GM19328 (cell line): ENCODE measurements around the gene PRRX1.

Experiments used
- ATAC-seq: cut with Tn5 transposase; IDR thresholded peaks from one replicate; pipeline ENCODE4 v1.9.1; 2021; ENCODE audit warnings: mild to moderate bottlenecking, moderate library complexity; ENCODE audit not compliant: unreplicated experiment

PRRX1 gene

GRCh38 chr1:170664093-170664827 lies at the start of gene PRRX1:
PRRX1 (plus strand) TSS chr1:170664131; CDS start chr1:170664219, 88 bp downstream.
- ATAC-seq = no peak

GRCh38 chr1:170617591-170618330 lies 46.2 kb upstream of the PRRX1 start:
- no peak for ATAC-seq

GRCh38 chr1:170618421-170618820 lies 45.5 kb upstream of the PRRX1 start:
- ATAC-seq = no peak

- ATAC-seq = no peak
Measured at GRCh38 chr1:170619241-170620028, 44.5 kb upstream of the PRRX1 start.

GRCh38 chr1:170620164-170620563 lies 43.8 kb upstream of the PRRX1 start:
- no peak for ATAC-seq

- no peak for ATAC-seq
Measured at GRCh38 chr1:170623171-170623570, 40.8 kb upstream of the PRRX1 start.

GRCh38 chr1:170624146-170624545 lies 39.8 kb upstream of the PRRX1 start:
- ATAC-seq = no peak

GRCh38 chr1:170630977-170631376 lies 33.0 kb upstream of the PRRX1 start:
- no peak for ATAC-seq

- no peak for ATAC-seq
Measured at GRCh38 chr1:170634293-170634692, 29.6 kb upstream of the PRRX1 start.

- no peak for ATAC-seq
Measured at GRCh38 chr1:170634824-170635410, 29.0 kb upstream of the PRRX1 start.

- ATAC-seq = no peak
Measured at GRCh38 chr1:170640581-170640980, 23.4 kb upstream of the PRRX1 start.

- no peak for ATAC-seq
Measured at GRCh38 chr1:170657275-170657853, 6.6 kb upstream of the PRRX1 start.

GRCh38 chr1:170659399-170660035 lies 4.4 kb upstream of the PRRX1 start:
- ATAC-seq = no peak

GRCh38 chr1:170660281-170660713 lies 3.6 kb upstream of the PRRX1 start:
- no peak for ATAC-seq

- ATAC-seq = no peak
Measured at GRCh38 chr1:170660871-170661645, 2.9 kb upstream of the PRRX1 start.

GRCh38 chr1:170661646-170662411 lies 2.1 kb upstream of the PRRX1 start:
- ATAC-seq = no peak

- ATAC-seq = no peak
Measured at GRCh38 chr1:170662561-170663403, 1.1 kb upstream of the PRRX1 start.
